CD4-positive, alpha-beta T cell treated with Interleukin-2 at 100 ng/mL for 4 hours (primary cell): ENCODE measurements around the gene CLK2.
"Not testable (repeated sequence)": the region's sequence is repeated elsewhere in the genome, so short reads cannot be mapped to it uniquely, and the experiment has no call there.

ENCODE experiments used
- DNase-seq: peaks from one replicate; pipeline ENCODE4 v3.0.0-alpha.2; 2020; ENCODE audit warnings: low spot score

The CLK2 gene

GRCh38 chr1:155296661-155297060 lies 23.4 kb upstream of the CLK2 start:
- DNase-seq: no peak

GRCh38 chr1:155295942-155296267 lies 22.6 kb upstream of the CLK2 start:
- DNase-seq: no peak

DNA sequence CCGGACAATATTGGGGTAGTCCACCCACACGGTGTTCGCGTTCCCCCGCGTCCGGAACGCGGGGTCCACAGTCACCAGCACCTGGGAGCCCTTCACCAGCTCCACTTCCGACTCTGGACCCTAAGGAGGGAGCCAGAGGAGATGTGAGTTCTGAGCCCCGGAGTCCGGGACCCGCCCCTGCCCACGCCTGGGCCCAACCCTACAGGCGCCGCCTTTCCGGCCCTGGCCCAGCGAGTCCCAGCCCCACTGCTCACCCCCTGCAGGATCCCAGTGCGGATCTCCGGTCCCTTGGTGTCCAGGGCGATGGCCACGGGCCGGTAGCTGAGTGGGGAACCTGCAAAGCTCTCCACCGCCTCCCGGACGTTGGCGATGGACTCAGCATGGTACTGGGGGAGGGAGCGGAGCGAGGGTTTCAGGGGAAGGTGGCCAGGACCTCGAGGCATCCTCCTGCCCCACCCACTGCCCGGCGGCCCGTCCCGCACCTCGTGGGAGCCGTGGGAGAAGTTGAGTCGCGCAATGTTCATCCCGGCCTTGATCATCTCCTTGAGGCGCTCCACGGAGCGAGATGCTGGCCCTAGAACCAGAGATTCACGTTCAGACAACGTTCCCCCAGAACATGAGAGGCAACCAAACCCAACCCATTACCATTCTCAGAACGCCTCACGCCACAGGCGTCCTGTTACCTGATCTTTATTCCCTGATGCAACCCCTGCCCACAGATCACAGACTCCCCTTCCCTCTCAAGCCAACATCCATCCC lies 22.1 kb upstream of the CLK2 start:
- DNase-seq: no peak

DNA sequence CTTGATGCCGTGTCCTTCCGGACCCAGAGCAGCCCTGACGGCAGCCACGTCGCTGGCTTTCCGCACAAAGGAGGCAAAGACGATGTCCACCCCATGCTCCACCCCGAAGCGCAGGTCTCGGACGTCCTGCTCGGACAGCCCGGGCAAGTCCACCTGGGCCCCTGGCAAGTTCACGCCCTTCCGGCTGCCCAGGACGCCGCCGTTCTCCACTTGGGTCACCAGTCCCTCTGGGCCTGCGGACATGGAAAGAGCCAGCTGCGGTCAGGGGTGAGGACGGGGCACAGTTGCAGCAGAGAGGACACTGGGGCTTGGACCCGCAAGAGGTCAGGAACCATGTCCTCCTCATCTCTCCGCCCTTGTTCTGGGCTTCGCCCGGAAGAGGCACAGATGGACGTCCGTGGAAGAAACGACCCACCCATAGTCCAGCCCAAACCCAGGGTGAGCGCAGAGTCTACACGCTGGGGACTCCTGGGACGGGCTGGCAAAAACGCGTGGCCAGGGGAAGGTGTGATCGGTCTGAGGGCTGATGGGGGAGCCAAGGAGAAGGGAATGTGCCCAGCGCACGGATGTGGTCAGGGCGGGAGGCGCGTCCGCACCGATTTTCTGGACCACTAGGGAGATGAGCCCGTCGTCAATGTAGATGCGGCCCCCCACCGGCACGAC lies 21.3 kb upstream of the CLK2 start:
- DNase-seq: no peak

GRCh38 chr1:155293086-155293749 lies 19.9 kb upstream of the CLK2 start:
- DNase-seq: no peak

GRCh38 chr1:155291006-155291405 lies 17.7 kb upstream of the CLK2 start:
- not testable (repeated sequence) for DNase-seq

DNA sequence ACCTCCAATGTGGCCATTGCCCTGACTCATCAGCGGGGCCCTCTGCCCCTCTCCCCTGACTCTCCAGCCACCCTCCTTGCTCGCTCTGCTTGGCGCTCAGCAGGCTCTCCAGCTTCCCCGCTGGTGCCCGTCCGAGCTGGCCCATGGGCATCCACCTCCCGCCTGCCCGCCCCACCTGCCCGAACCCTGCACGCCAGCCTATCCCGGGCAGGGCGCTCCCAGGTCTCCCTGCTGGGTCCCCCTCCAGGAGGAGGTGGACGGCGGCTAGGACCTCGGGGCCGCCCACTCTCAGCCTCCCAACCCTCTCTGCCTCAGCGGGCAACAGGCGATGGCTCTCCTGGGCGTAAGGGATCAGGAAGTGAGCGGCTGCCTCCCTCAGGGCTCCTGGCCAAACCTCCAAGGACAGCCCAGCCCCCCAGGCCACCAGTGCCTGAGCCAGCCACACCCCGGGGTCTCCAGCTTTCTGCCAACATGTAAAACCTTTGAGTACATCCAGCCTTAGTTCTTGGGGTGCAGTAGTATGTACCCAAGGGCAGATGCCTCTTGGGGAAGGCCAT lies 14.8 kb upstream of the CLK2 start:
- no peak for DNase-seq

- DNase-seq: no peak
Observed at GRCh38 chr1:155286544-155286943, 13.2 kb upstream of the CLK2 start.

DNA sequence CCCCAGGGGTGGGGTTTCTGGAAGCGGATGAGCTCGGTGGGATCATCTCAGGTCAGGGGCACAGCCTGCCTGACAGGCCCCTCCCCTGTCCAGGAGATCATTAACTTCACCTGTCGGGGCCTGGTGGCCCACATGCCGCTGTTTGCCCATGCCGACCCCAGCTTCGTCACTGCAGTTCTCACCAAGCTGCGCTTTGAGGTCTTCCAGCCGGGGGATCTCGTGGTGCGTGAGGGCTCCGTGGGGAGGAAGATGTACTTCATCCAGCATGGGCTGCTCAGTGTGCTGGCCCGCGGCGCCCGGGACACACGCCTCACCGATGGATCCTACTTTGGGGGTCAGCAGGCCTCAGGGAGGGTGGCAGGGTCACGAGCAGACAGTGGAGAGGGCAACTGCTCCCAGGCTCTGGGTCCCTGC lies 12.3 kb upstream of the CLK2 start:
- DNase-seq: no peak

- no peak for DNase-seq
Observed at GRCh38 chr1:155285063-155285462, 11.8 kb upstream of the CLK2 start.

DNA sequence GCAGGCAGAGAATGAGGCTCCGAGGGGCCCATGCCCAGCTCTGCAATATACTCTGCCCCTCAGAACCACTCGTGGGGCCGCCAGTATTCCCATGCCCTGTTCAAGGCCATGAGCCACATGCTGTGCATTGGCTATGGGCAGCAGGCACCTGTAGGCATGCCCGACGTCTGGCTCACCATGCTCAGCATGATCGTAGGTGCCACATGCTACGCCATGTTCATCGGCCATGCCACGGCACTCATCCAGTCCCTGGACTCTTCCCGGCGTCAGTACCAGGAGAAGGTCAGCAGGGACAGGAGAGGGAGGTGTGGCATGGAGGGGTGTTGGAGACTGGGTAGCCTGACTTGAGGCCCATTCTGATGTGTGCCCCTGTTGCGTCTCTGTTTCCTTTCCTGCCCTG lies 11.2 kb upstream of the CLK2 start:
- DNase-seq: no peak

GRCh38 chr1:155282488-155283091 lies 9.3 kb upstream of the CLK2 start:
- no peak for DNase-seq

DNA sequence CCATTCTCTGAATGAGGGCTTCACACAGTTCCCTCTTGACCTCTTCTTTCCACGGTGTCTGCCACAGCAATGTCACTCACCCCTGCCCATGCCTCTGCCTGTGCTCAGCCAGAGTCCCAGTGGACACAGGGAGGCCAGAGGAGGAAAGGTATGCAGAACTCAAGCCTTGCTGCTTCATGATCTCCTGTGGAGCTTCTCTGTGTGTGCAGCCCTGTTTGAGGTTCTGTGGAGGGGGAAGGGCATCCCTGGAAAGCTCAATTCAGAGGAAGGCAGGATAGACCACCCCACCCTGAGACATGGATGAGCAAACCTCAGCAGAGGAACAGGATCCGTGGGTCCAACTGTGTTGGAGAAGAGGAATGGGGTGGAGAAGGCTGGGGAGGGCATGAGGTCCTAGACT lies 6.0 kb upstream of the CLK2 start:
- no peak for DNase-seq

GRCh38 chr1:155278689-155279160 lies 5.4 kb upstream of the CLK2 start:
- no peak for DNase-seq

DNA sequence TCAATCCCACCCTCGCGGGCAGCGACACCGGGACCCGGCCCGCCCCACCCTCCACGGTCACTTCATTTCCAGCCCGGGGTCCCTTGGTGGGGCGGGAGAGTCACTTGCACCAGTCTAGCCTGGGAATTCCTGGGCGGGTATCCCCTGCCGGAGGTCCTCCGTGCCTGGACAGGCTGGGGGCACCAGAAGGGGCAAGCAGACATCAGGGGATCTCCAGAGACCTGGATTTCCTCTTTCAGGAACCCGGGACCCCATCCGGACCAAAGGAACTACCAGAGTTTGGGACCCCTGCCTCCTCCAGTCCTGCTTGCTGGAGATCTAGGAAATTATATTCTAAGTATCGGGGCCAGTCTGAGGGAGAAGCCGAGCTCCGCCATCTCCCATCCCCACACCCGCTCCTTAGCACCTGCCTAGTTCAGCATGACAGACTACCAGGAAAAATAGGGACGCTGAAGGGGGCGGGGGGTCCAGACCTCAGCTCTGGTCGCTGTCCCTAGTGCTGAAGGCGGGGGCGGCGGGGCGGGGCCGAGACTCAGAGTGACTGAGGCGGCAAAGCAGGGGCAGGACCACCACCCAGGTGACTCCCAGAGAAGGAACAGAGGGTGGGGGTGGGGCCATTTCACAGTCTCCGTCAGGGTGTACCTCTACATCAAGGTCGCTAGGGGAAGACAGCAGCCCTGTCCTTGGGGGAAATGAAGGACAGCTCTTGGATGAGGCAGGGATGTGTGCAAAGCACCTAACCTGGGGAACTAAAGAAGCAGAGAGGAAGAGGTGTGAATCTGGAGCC lies 4.8 kb upstream of the CLK2 start:
- peak; percentile 67 for DNase-seq

DNA sequence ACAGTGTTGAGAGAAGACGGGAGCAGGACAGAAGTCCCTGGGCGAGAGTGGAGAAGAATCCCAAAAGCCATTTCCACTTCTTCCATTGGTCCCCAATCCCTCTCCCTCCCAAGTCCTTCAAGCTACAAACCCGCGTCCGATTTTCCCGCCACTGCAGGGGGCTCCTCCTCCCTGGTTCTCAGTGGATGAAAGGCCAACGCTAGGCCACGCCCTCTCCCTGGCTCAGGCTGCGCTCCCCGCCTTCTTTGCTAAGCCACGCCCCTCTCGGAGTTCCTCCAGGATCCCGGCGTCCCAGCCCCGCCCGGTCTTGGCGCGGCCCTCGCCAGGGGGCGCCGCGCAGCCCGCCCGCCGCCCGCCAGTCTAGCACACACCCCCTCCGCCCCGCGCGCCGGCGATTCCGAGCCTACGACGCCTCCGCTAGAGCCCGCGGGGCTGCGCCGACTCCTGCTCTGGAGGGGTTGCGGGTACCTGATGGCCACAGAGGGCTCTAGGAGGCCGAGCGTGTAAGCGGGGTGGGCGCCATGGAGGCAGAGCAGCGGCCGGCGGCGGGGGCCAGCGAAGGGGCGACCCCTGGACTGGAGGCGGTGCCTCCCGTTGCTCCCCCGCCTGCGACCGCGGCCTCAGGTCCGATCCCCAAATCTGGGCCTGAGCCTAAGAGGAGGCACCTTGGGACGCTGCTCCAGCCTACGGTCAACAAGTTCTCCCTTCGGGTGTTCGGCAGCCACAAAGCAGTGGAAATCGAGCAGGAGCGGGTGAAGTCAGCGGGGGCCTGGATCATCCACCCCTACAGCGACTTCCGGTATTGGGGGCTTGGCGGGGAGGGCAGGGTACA lies 4.0 kb upstream of the CLK2 start, which contains the start of gene HCN3:
HCN3 (plus strand) TSS at position 394 of the 832 bp plus-strand sequence; CDS start at position 522, 128 bp downstream.
- peak; percentile 95 for DNase-seq

- no peak for DNase-seq
Observed at GRCh38 chr1:155272466-155273342, 600 bp downstream of the CLK2 start.

DNA sequence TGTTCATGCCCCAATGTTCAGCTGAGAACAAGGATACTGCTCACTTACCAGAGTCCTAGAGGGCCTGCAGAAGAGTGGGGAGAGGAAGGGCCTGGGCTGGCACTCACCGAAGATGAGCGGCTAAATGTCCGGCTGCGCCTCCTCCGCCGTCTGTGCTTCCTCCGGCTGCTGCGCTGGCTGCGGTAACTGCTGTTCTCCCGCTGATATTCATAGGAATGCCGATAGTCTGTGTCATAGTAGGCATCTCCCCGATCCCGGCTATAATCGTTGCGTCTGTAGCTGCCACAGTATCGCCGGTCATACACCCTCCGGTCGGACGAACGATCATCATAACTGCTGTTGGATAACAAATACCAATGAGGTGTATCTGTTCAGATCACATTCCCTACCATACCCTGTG lies 3.9 kb downstream of the CLK2 start:
- no peak for DNase-seq

GRCh38 chr1:155268630-155269029 lies 4.7 kb downstream of the CLK2 start:
- DNase-seq: no peak

- DNase-seq: no peak
Observed at GRCh38 chr1:155267373-155267772, 5.9 kb downstream of the CLK2 start.
